ENCODE measurements around the gene NGLY1.

Gene NGLY1

GRCh38 chr3:25783661-25784512, 644 bp upstream of the NGLY1 start:
- DNase-seq (ENCODE audit: low spot score), result peak; percentile 12

GRCh38 chr3:25782636-25782937, 656 bp downstream of the NGLY1 start:
- DNase-seq (ENCODE audit: low spot score), result no peak

GRCh38 chr3:25781758-25782594, 1.3 kb downstream of the NGLY1 start:
- peak; percentile 75 for DNase-seq (ENCODE audit: low spot score)

- DNase-seq (ENCODE audit: low spot score), result peak; percentile 11
These were observed 2.0 kb downstream of the NGLY1 start for GRCh38 chr3:25781145-25781757.

- no peak for DNase-seq (ENCODE audit: low spot score)
These were observed 2.6 kb downstream of the NGLY1 start for GRCh38 chr3:25780618-25781017.

- DNase-seq (ENCODE audit: low spot score), result no peak
These were observed 7.3 kb downstream of the NGLY1 start for GRCh38 chr3:25775936-25776335.

- DNase-seq (ENCODE audit: low spot score), result no peak
These were observed 14.4 kb downstream of the NGLY1 start for GRCh38 chr3:25768851-25769250.

GRCh38 chr3:25751725-25752124, 31.5 kb downstream of the NGLY1 start:
- DNase-seq (ENCODE audit: low spot score), result no peak

- DNase-seq (ENCODE audit: low spot score), result no peak
These were observed 32.2 kb downstream of the NGLY1 start for GRCh38 chr3:25751048-25751447.

- no peak for DNase-seq (ENCODE audit: low spot score)
These were observed 34.1 kb downstream of the NGLY1 start for GRCh38 chr3:25749031-25749581.

- no peak for DNase-seq (ENCODE audit: low spot score)
These were observed 35.1 kb downstream of the NGLY1 start for GRCh38 chr3:25748189-25748588.

GRCh38 chr3:25747033-25747432, 36.2 kb downstream of the NGLY1 start:
- DNase-seq (ENCODE audit: low spot score), result no peak

- DNase-seq (ENCODE audit: low spot score), result no peak
These were observed 38.8 kb downstream of the NGLY1 start for GRCh38 chr3:25744470-25744869.

- no peak for DNase-seq (ENCODE audit: low spot score)
These were observed 55.1 kb downstream of the NGLY1 start for GRCh38 chr3:25728101-25728500.

GRCh38 chr3:25727316-25727715, 55.9 kb downstream of the NGLY1 start:
- no peak for DNase-seq (ENCODE audit: low spot score)

GRCh38 chr3:25725810-25726209, 57.4 kb downstream of the NGLY1 start:
- DNase-seq (ENCODE audit: low spot score), result no peak

GRCh38 chr3:25724948-25725645, 58.1 kb downstream of the NGLY1 start:
- no peak for DNase-seq (ENCODE audit: low spot score)

GRCh38 chr3:25723802-25724201, 59.4 kb downstream of the NGLY1 start:
- DNase-seq (ENCODE audit: low spot score), result no peak

- DNase-seq (ENCODE audit: low spot score), result no peak
These were observed 63.9 kb downstream of the NGLY1 start for GRCh38 chr3:25719321-25719720.

- DNase-seq (ENCODE audit: low spot score), result no peak
These were observed 69.8 kb downstream of the NGLY1 start for GRCh38 chr3:25713341-25713985.

- DNase-seq (ENCODE audit: low spot score), result no peak
These were observed 72.2 kb downstream of the NGLY1 start for GRCh38 chr3:25711090-25711489.
